NCI-H128 (cell line): ENCODE data around the gene PPM1E.
A peak's percentile ranks its signal among the peaks of the same experiment; 100 is the strongest.
"Not testable (repeated sequence)": the region's sequence is repeated elsewhere in the genome, so short reads cannot be mapped to it uniquely, and the experiment has no call there.

Experiments used
- DNase-seq: peaks from one replicate; lab custom pipeline; 2025; ENCODE audit not compliant: unreplicated experiment; lab: John Stamatoyannopoulos, UW

PPM1E gene

GRCh38 chr17:58778482-58778881 is 22.8 kb downstream of the PPM1E start:
- DNase-seq = not testable (repeated sequence)

GRCh38 chr17:58779446-58779845 is 23.8 kb downstream of the PPM1E start:
- no peak for DNase-seq

- DNase-seq = peak; percentile 25
Measured at GRCh38 chr17:58783380-58783779, 27.7 kb downstream of the PPM1E start.

GRCh38 chr17:58785097-58785496 is 29.4 kb downstream of the PPM1E start:
- DNase-seq = no peak

- DNase-seq = no peak
Measured at GRCh38 chr17:58786586-58787295, 31.1 kb downstream of the PPM1E start.

GRCh38 chr17:58788199-58788598 is 32.5 kb downstream of the PPM1E start:
- DNase-seq = no peak

- no peak for DNase-seq
Measured at GRCh38 chr17:58789160-58789559, 33.5 kb downstream of the PPM1E start.

GRCh38 chr17:58789831-58790230 is 34.2 kb downstream of the PPM1E start:
- DNase-seq = no peak

GRCh38 chr17:58794508-58794907 is 38.9 kb downstream of the PPM1E start:
- DNase-seq = not testable (repeated sequence)

GRCh38 chr17:58802188-58802587 is 46.5 kb downstream of the PPM1E start:
- DNase-seq = no peak

GRCh38 chr17:58806046-58806445 is 50.4 kb downstream of the PPM1E start:
- no peak for DNase-seq

- no peak for DNase-seq
Measured at GRCh38 chr17:58808609-58809563, 53.2 kb downstream of the PPM1E start.

GRCh38 chr17:58809564-58809936 is 53.9 kb downstream of the PPM1E start:
- no peak for DNase-seq

- DNase-seq = no peak
Measured at GRCh38 chr17:58811290-58811689, 55.6 kb downstream of the PPM1E start.

GRCh38 chr17:58813712-58814111 is 58.1 kb downstream of the PPM1E start:
- DNase-seq = no peak

GRCh38 chr17:58818654-58819053 is 63.0 kb downstream of the PPM1E start:
- DNase-seq = no peak

- DNase-seq = no peak
Measured at GRCh38 chr17:58822148-58823050, 66.7 kb downstream of the PPM1E start.

- DNase-seq = no peak
Measured at GRCh38 chr17:58823051-58823525, 67.4 kb downstream of the PPM1E start.

GRCh38 chr17:58829172-58829637 is 73.6 kb downstream of the PPM1E start:
- DNase-seq = no peak

- DNase-seq = no peak
Measured at GRCh38 chr17:58831780-58832179, 76.1 kb downstream of the PPM1E start.

- no peak for DNase-seq
Measured at GRCh38 chr17:58832514-58832913, 76.9 kb downstream of the PPM1E start.
